OCI-LY7 (cell line): ENCODE results near the gene CACNA2D1. TPM values are rescaled to one million over a fixed set of nuclear protein-coding genes. Genes with fewer than 3 reads are reported as not detected.

ENCODE experiments used
- BruUV-seq: library from RNA; stranded (reverse); fragments of 400-500 nt; replicated peaks from 2 replicates; lab custom pipeline; 2021; lab: Mats Ljungman, UMichigan
- CTCF ChIA-PET: fragments of 300-600 bp; sonication (Branson Sonifier 250); formaldehyde crosslinking; loops from one replicate; lab custom pipeline; 2022; ENCODE audit warnings: antibody characterized with exemption; ENCODE audit not compliant: unreplicated experiment; lab: Charles Lee
- POLR2A ChIA-PET: fragments of 300-600 bp; sonication (Branson Sonifier 250); formaldehyde crosslinking; loops from one replicate; lab custom pipeline; 2022; ENCODE audit warnings: antibody characterized with exemption; lab: Charles Lee
- DNase-seq: peaks from one replicate; pipeline ENCODE4 v3.0.0-alpha.2; 2015; ENCODE audit warnings: low spot score
- H2AFZ ChIP-seq: fragments of 200-600 bp; sonication (generic), shearing (Covaris generic); 2 replicates; pipeline ENCODE4 v1.6.1; 2014; ENCODE audit warnings: mild to moderate bottlenecking, antibody characterized with exemption, low read length, moderate library complexity
- H3K27ac ChIP-seq: fragments of 200-600 bp; sonication (generic); 2 replicates; pipeline ENCODE4 v1.5.1; 2014; ENCODE audit warnings: mixed run types, low read depth, mild to moderate bottlenecking, moderate library complexity, low read length, inconsistent platforms; ENCODE audit not compliant: poor library complexity, severe bottlenecking
- H3K36me3 ChIP-seq: fragments of 200-600 bp; sonication (generic); 2 replicates; pipeline ENCODE4 v1.6.1; 2014; ENCODE audit warnings: mild to moderate bottlenecking, antibody characterized with exemption, low read length, moderate library complexity, mixed read lengths; ENCODE audit not compliant: insufficient read depth
- H3K4me1 ChIP-seq: fragments of 200-600 bp; sonication (generic); 2 replicates; pipeline ENCODE4 v1.5.1; 2014; ENCODE audit warnings: mild to moderate bottlenecking, low read length; ENCODE audit not compliant: insufficient read depth, poor library complexity, severe bottlenecking
- H3K4me2 ChIP-seq: fragments of 200-600 bp; sonication (generic); 2 replicates; pipeline ENCODE4 v1.6.1; 2014; ENCODE audit warnings: mild to moderate bottlenecking, low read length
- H3K4me3 ChIP-seq: fragments of 200-600 bp; sonication (generic); 2 replicates; pipeline ENCODE4 v1.5.1; 2014; ENCODE audit warnings: mild to moderate bottlenecking, low read depth, low read length; ENCODE audit not compliant: poor library complexity, severe bottlenecking
- H3K79me2 ChIP-seq: fragments of 200-600 bp; sonication (generic); 2 replicates; pipeline ENCODE4 v1.6.1; 2016; ENCODE audit warnings: low read depth, mild to moderate bottlenecking, low read length, moderate library complexity, mixed read lengths; ENCODE audit not compliant: insufficient read depth
- H3K9me2 ChIP-seq: fragments of 200-600 bp; sonication (generic); 2 replicates; pipeline ENCODE4 v1.6.1; 2016; ENCODE audit warnings: mild to moderate bottlenecking, low read length, mixed read lengths; ENCODE audit not compliant: insufficient read depth
- H3K9me3 ChIP-seq: fragments of 200-600 bp; sonication (generic); 2 replicates; pipeline ENCODE4 v1.6.1; 2014; ENCODE audit warnings: mild to moderate bottlenecking, mixed run types, low read length, mixed read lengths
- H4K20me1 ChIP-seq: fragments of 200-600 bp; sonication (generic); 2 replicates; pipeline ENCODE4 v1.6.1; 2014; ENCODE audit warnings: mild to moderate bottlenecking, antibody characterized with exemption, low read length, moderate library complexity, mixed read lengths; ENCODE audit not compliant: insufficient read depth
- EZH2phosphoT487 ChIP-seq: fragments of 200-600 bp; sonication (generic); IDR thresholded peaks from 2 replicates; pipeline ENCODE4 v1.6.1; 2018; ENCODE audit warnings: low read depth, borderline replicate concordance, mild to moderate bottlenecking, mixed run types, antibody characterized with exemption, low read length, moderate library complexity, mixed read lengths
- intact Hi-C: fragments of 100-400 bp; cut with micrococcal nuclease; formaldehyde crosslinking; loops from one replicate; pipeline ENCODE4 v1.10.0; 2022; ENCODE audit not compliant: unreplicated experiment
- total RNA-seq, 2 experiments: library from RNA; depleted of rRNA in 1 of 2; stranded (reverse); fragments of >200 nt in 1 of 2; shearing (Covaris generic) in 1 of 2; gene quantifications; 2 replicates each; pipeline ENCODE4 v1.2.3, GENCODE V29; 2014 to 2022
- TF ChIP-seq, protein P1 (sequence below): fragments of 200-600 bp; sonication (generic); conservative IDR thresholded peaks from 2 replicates; pipeline ENCODE4 v1.5.1; 2014; ENCODE audit warnings: mild to moderate bottlenecking, antibody characterized with exemption, low read length, moderate library complexity, mixed read lengths

Gene CACNA2D1
- total RNA-seq, 2 experiments from 2014 or later, result not detected

DNA sequence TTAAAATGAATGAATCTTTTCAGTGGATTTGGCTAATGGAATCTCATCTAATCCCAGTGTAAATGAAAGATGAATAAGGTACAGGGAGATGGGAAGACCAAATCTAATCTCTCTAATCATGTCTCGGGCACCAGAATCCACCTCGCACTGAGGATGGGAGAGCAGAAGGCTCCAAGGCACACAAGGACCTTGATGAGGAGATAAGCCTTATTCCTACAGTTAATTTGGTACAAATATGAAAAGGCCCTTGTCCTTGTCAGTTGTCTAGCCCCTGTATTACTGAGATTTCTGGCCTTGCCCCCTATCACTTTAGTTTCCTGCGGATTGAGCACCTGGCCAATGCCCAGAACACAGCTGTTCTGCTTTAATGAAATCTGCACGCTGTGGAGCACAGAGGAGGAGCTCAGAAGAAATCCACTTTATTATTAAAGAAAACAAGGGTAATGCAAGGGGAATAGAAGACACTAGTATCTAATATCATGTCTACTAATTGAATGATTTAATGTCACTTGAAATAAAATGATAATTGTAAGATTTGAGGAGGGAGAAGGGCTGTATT lies 352.4 kb downstream of the CACNA2D1 start:
- Histone ChIP-seq H3K36me3 (no peaks in the 10 kb centered on the region), H3K9me3 (no peaks in the 10 kb centered on the region), H4K20me1 (no peaks in the 10 kb centered on the region), H3K4me2 (no peak overlapping the region), H3K4me1 (no peaks in the 10 kb centered on the region), H3K79me2 (no peaks in the 10 kb centered on the region), H2AFZ (no peak overlapping the region), H3K27ac (no peak overlapping the region), H3K4me3 (no peak overlapping the region), H3K9me2 (no peaks in the 10 kb centered on the region)
- no peak for DNase-seq
- BruUV-seq, result no TSS peak
- CTCF ChIA-PET, result interaction anchor here (0.5 kb wide), 1 partner anchor 94 kb away, joined by 3 read pairs; no protein-coding TSS in a partner anchor
- intact Hi-C loops, result no loop called here
- TF ChIP-seq EZH2phosphoT487, result no peak
- TF ChIP-seq, protein P1, sequence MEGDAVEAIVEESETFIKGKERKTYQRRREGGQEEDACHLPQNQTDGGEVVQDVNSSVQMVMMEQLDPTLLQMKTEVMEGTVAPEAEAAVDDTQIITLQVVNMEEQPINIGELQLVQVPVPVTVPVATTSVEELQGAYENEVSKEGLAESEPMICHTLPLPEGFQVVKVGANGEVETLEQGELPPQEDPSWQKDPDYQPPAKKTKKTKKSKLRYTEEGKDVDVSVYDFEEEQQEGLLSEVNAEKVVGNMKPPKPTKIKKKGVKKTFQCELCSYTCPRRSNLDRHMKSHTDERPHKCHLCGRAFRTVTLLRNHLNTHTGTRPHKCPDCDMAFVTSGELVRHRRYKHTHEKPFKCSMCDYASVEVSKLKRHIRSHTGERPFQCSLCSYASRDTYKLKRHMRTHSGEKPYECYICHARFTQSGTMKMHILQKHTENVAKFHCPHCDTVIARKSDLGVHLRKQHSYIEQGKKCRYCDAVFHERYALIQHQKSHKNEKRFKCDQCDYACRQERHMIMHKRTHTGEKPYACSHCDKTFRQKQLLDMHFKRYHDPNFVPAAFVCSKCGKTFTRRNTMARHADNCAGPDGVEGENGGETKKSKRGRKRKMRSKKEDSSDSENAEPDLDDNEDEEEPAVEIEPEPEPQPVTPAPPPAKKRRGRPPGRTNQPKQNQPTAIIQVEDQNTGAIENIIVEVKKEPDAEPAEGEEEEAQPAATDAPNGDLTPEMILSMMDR, result no peak
- POLR2A ChIA-PET, result interaction anchor here (0.6 kb wide), 1 partner anchor 43 kb away, joined by 3 read pairs; no protein-coding TSS in a partner anchor

DNA sequence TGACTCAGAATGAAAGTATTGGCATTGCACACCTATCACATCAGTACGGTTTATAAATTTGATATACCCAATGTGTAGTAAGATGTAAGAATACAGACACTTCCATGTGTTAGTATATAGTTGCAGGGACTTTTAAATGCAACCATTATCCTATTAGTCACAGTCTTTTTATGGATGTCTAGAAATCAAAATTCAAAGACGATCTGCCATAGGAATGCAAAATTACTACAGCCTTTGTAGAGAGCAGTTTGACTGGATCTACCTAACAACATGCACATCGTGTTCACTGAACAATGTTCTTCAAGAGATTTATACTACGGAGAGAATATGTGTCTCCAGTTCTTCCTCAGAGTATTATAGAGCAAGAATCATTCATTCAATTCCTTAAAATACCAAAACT lies 356.5 kb downstream of the CACNA2D1 start:
- no peak for TF ChIP-seq EZH2phosphoT487
- TF ChIP-seq, protein P1, result no peak
- BruUV-seq, result no TSS peak
- Histone ChIP-seq H3K9me3 (no peaks in the 10 kb centered on the region), H3K4me1 (no peaks in the 10 kb centered on the region), H3K36me3 (no peaks in the 10 kb centered on the region), H3K79me2 (no peaks in the 10 kb centered on the region), H3K9me2 (no peaks in the 10 kb centered on the region), H3K4me2 (no peak overlapping the region), H2AFZ (no peak overlapping the region), H4K20me1 (no peaks in the 10 kb centered on the region), H3K4me3 (no peak overlapping the region), H3K27ac (no peak overlapping the region)
- intact Hi-C loops, result no loop called here
- ChIA-PET POLR2A (interaction anchor here (0.6 to 0.7 kb wide), 3 partner anchors 22 to 74 kb away, joined by 3 read pairs; no protein-coding TSS in a partner anchor), CTCF (no interaction called here)
- no peak for DNase-seq

DNA sequence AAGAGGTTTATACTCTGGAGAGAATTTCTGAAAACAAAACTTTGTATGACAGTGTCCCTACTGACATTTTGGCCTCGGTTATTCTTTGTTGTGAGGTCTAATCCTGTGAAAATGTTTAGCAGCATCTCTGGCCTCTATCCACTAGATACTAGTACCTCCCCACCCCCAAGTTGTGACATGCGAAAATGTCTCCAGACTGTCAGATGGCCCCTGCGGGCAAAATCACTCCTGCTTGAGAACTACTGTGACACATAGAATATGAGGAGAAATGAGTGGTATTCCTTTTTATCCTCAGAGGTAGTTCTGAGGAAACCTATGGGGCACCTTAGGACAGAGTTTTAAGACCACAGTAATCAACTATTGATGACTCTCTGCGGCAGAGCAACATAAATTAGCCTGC lies 358.5 kb downstream of the CACNA2D1 start:
- Histone ChIP-seq H4K20me1 (no peaks in the 10 kb centered on the region), H3K27ac (no peak overlapping the region), H2AFZ (no peak overlapping the region), H3K36me3 (no peaks in the 10 kb centered on the region), H3K4me1 (no peaks in the 10 kb centered on the region), H3K9me3 (no peaks in the 10 kb centered on the region), H3K4me2 (no peak overlapping the region), H3K4me3 (no peak overlapping the region), H3K9me2 (no peaks in the 10 kb centered on the region), H3K79me2 (no peaks in the 10 kb centered on the region)
- BruUV-seq, result no TSS peak
- DNase-seq, result no peak
- CTCF ChIA-PET, result no interaction called here
- TF ChIP-seq, protein P1, result no peak
- no peak for TF ChIP-seq EZH2phosphoT487
- intact Hi-C loops, result no loop called here
- POLR2A ChIA-PET, result no interaction called here
